Measurements from ENCODE around the gene ROBO4. TPM values are rescaled to one million over a fixed set of nuclear protein-coding genes. Genes with fewer than 3 reads are reported as not detected.

The ROBO4 gene
- total RNA-seq, 4 donors from 2014 or later: 4.8 to 31.8 (median 6.4) TPM

- no peaks in the 10 kb centered on the region for H3K36me3 ChIP-seq
- in situ Hi-C loops (cut with MboI; ENCODE audit: low pct_ligation_motif_present in 1 of 4, low pct_unique_long_range_greater_than_20kb in 1 of 4, low sequenced_read_pairs in 3 of 4) (no loop called here), intact Hi-C loops (cut with DNase I; ENCODE audit: low total_unique reads) (no loop called here)
- peaks cover 0 to 2% (median 0%) of the 10 kb centered on the region in 4 donors for H3K4me1 ChIP-seq
- H3K4me3 ChIP-seq: no peak overlapping the region
- WGBS, 2 donors (ENCODE audit: low coverage in 1 of 2): 80% methylated on average over 6 of the region's 6 CpGs; no CpG with 5 or more reads in 1 of the 2 donors
- peaks cover 0 to 2% of the 10 kb centered on the region in 2 donors for H3K9me3 ChIP-seq
- TF ChIP-seq, protein P1, sequence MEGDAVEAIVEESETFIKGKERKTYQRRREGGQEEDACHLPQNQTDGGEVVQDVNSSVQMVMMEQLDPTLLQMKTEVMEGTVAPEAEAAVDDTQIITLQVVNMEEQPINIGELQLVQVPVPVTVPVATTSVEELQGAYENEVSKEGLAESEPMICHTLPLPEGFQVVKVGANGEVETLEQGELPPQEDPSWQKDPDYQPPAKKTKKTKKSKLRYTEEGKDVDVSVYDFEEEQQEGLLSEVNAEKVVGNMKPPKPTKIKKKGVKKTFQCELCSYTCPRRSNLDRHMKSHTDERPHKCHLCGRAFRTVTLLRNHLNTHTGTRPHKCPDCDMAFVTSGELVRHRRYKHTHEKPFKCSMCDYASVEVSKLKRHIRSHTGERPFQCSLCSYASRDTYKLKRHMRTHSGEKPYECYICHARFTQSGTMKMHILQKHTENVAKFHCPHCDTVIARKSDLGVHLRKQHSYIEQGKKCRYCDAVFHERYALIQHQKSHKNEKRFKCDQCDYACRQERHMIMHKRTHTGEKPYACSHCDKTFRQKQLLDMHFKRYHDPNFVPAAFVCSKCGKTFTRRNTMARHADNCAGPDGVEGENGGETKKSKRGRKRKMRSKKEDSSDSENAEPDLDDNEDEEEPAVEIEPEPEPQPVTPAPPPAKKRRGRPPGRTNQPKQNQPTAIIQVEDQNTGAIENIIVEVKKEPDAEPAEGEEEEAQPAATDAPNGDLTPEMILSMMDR (IDR thresholded peaks at IDR 0.05): no peak
- no peak for TF ChIP-seq POLR2A (IDR thresholded peaks at IDR 0.05)
- TF ChIP-seq POLR2AphosphoS5 (IDR thresholded peaks at IDR 0.05): no peak
- no peak for TF ChIP-seq EP300 (IDR thresholded peaks at IDR 0.05; ENCODE audit: low read depth)
- DNase-seq: no peak
- no peak overlapping the region for H3K27ac ChIP-seq
- no peaks in the 10 kb centered on the region for H3K27me3 ChIP-seq
Measured at GRCh38 chr11:124917115-124917637, 19.5 kb upstream of the ROBO4 start.

- H3K36me3 ChIP-seq: no peaks in the 10 kb centered on the region
- no peak for DNase-seq
- H3K4me3 ChIP-seq: no peak overlapping the region
- H3K9me3 ChIP-seq: peaks cover 0 to 5% of the 10 kb centered on the region in 2 donors
- intact Hi-C loops (cut with DNase I; ENCODE audit: low total_unique reads): no loop called here
- in situ Hi-C loops (cut with MboI; ENCODE audit: low pct_ligation_motif_present in 1 of 4, low pct_unique_long_range_greater_than_20kb in 1 of 4, low sequenced_read_pairs in 3 of 4): no loop called here
- H3K4me1 ChIP-seq: peaks cover 0 to 2% (median 0%) of the 10 kb centered on the region in 4 donors
- H3K27me3 ChIP-seq: no peaks in the 10 kb centered on the region
- H3K27ac ChIP-seq: no peak overlapping the region
- TF ChIP-seq POLR2A (IDR thresholded peaks at IDR 0.05) (no peak), EP300 (IDR thresholded peaks at IDR 0.05; ENCODE audit: low read depth) (no peak), POLR2AphosphoS5 (IDR thresholded peaks at IDR 0.05) (no peak)
- TF ChIP-seq, protein P1 (IDR thresholded peaks at IDR 0.05): no peak
Measured at GRCh38 chr11:124916370-124916710, 18.7 kb upstream of the ROBO4 start.

DNA sequence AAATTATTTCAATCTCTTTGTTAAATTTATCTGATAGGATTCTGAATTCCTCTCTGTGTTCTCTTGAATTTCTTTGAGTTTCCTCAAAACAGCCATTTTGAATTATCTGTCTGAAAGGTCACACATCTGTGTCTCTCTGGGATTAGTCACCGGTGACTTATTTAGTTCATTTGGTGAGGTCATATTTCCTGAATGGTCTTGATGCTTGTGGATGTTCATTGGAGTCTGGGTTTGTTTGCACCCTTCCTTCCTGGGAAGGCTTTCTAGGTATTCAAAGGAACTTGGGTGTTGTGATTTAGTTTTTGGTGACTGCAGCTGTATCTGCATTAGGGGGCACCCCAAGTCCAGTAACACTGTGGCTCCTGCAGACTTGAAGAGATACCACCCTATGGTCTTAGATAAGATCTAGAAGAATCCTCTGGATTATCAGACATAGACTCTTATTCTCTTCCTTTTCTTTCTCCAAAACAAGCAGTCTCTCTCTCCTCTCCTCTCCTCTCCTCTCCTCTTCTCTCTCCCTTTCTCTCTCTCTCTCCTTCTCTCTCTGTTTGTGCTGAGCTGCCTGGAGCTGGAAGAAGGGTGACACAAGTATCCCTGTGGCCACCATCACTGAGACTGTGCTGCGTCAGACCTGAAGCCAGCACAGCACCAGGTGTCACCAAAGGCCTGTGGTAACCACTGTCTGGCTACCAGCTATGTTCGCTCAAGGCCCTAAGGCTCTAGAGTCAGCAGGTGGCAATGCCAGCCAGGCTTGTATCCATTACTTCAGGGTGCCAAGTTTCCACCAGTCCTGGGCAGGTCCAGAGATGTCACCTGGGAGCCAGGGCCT, 18.1 kb upstream of the ROBO4 start:
- H3K27ac ChIP-seq: no peak overlapping the region
- H3K36me3 ChIP-seq: no peaks in the 10 kb centered on the region

GRCh38 chr11:124902616-124903015, 5.0 kb upstream of the ROBO4 start:
- TF ChIP-seq POLR2AphosphoS5 (IDR thresholded peaks at IDR 0.05) (no peak), EP300 (IDR thresholded peaks at IDR 0.05; ENCODE audit: low read depth) (no peak), POLR2A (IDR thresholded peaks at IDR 0.05) (no peak)
- TF ChIP-seq, protein P1 (IDR thresholded peaks at IDR 0.05): no peak
- no peaks in the 10 kb centered on the region for H3K4me1 ChIP-seq
- H3K4me3 ChIP-seq: no peak overlapping the region
- intact Hi-C loops (cut with DNase I; ENCODE audit: low total_unique reads) (no loop called here), in situ Hi-C loops (cut with MboI; ENCODE audit: low pct_ligation_motif_present in 1 of 4, low pct_unique_long_range_greater_than_20kb in 1 of 4, low sequenced_read_pairs in 3 of 4) (no loop called here)
- DNase-seq: no peak
- peaks cover 8% of the 10 kb centered on the region for H3K27me3 ChIP-seq
- H3K36me3 ChIP-seq: no peaks in the 10 kb centered on the region
- no peak overlapping the region for H3K27ac ChIP-seq
- 93% methylated on average over 1 of the region's 1 CpG for WGBS, 2 donors (ENCODE audit: low coverage in 1 of 2)
- no peaks in the 10 kb centered on the region for H3K9me3 ChIP-seq

More for the DNA sequence above, 18.1 kb upstream of the ROBO4 start:
- 86% methylated on average over 3 of the region's 3 CpGs; no CpG with 5 or more reads in 1 of the 2 donors for WGBS, 2 donors (ENCODE audit: low coverage in 1 of 2)
- no peak for DNase-seq
- in situ Hi-C loops (cut with MboI; ENCODE audit: low pct_ligation_motif_present in 1 of 4, low pct_unique_long_range_greater_than_20kb in 1 of 4, low sequenced_read_pairs in 3 of 4): no loop called here
- TF ChIP-seq EP300 (IDR thresholded peaks at IDR 0.05; ENCODE audit: low read depth) (no peak), POLR2AphosphoS5 (IDR thresholded peaks at IDR 0.05) (no peak)
- TF ChIP-seq, protein P1 (IDR thresholded peaks at IDR 0.05): no peak
- no peaks in the 10 kb centered on the region for H3K27me3 ChIP-seq
- H3K9me3 ChIP-seq: peaks cover 0 to 5% of the 10 kb centered on the region in 2 donors
- intact Hi-C loops (cut with DNase I; ENCODE audit: low total_unique reads): no loop called here
- H3K4me3 ChIP-seq: no peak overlapping the region
- no peaks in the 10 kb centered on the region for H3K4me1 ChIP-seq
